Measurements from ENCODE around the gene SBSN. TPM values are rescaled to one million over a fixed set of nuclear protein-coding genes. Genes with fewer than 3 reads are reported as not detected.
A peak's percentile ranks its signal among the peaks of the same experiment; 100 is the strongest.

The SBSN gene
- total and polyA plus RNA-seq, 2 donors from 2014 or later = not detected

DNA sequence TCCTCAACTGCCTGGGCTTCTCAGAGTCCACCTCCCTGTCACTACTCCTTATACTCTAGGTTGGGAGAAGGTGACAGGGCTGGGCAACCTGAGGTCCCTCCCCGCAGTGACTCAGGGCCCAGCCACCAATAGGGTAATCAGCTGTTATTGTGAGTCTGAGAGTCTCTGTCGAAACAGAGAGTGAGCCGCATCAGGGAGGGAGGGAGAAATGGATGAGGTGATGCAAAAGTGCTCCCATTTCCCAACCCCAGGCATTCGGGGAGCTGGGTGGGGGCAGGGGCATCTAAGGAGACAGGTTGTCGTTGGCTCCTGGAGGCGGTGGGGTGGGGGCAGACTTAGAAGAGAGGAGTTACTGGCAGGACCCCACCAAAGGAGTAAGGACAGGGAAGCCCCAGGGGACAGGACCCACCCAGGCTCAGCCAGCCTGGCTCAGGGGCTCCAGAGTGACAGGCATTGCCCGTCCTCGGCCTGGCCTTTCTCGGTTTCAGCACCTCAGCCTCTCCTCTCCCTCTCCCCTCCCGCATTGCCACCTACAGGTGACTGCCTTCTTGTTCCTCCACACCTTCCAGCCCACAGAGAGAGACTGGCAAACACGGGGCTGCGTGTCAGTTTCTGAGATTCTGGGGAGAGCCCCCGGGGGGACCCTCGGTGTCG is 14.4 kb downstream of the SBSN start, which contains the start of gene DMKN:
Gene DMKN, minus strand, starts transcription at position 22 of the 654 bp plus-strand sequence. CDS start 174 bp downstream, outside the sequence.
- H3K4me1 ChIP-seq (ENCODE audit: control insufficient read depth in 2 of 3, insufficient read depth in 2 of 3, low read depth in 1 of 3, low read length in 3 of 3) = peaks cover 0 to 7% (median 0%) of the 10 kb centered on the region in 3 donors
- intact Hi-C loops (cut with DNase I) = no loop called here
- H3K27me3 ChIP-seq (ENCODE audit: control insufficient read depth, insufficient read depth, low read length) = no peaks in the 10 kb centered on the region
- H3K36me3 ChIP-seq (ENCODE audit: control insufficient read depth in 2 of 3, insufficient read depth in 3 of 3, low read length in 3 of 3) = no peaks in the 10 kb centered on the region
- no peak within 1 kb of the TSS for H3K4me3 ChIP-seq (ENCODE audit: low read length in 3 of 3)
- no peak within 1 kb of the TSS for H3K9ac ChIP-seq (ENCODE audit: low read length in 3 of 3)
- H3K9me3 ChIP-seq (ENCODE audit: control insufficient read depth in 2 of 3, insufficient read depth in 1 of 3, low read length in 3 of 3) = no peaks in the 10 kb centered on the region
- peak in 2 of 5 donors; percentile 31 to 43 for DNase-seq
- TF ChIP-seq CTCF (IDR thresholded peaks at IDR 0.05; ENCODE audit: borderline replicate concordance, extremely low read depth, insufficient read depth) = no peak
- no peak within 1 kb of the TSS for H3K27ac ChIP-seq (ENCODE audit: low read depth in 2 of 2, low read length in 2 of 2)
- FAIRE-seq = no peak

DNA sequence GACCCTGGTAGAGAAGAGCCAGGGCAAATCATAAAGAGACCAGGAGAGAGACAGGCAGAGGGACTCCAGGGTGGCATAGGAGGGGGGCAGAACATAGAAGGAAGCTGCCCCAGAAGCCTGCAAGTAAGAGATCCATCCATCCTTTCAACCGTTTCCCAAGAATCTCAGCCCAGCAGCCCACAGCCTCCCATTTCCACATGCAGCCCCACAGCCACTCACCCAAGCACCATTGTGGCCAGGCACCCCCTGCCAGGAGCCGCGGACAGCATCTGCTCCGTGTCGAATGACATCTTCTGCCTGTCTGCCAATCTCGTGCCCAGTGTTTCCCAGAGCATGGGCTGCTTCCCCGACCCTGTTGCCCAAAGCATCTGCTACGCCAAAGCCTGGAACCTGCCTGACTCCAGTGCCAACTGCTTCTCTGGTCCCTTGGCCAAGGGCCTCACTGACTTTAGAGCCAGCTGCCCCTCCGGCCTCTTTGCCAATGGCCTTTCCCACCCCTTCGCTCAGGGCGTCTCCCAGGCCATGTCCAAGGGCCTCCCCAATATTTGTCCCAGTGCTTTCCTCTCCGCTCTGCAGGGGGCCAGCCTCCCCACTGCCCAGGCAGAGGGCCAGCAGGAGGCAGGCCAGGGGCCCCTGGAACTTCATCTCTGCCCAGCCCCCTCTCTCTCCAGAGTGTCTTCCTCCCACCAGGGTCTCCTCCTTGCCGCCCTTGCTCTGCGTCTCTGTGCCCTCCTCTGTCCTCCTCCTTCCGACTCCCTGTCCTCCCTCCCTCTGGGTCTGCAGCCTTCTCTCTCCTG is 15.1 kb downstream of the SBSN start:
- intact Hi-C loops (cut with DNase I) = no loop called here
- TF ChIP-seq CTCF (IDR thresholded peaks at IDR 0.05; ENCODE audit: borderline replicate concordance, extremely low read depth, insufficient read depth) = no peak
- Histone ChIP-seq H3K4me3 (ENCODE audit: low read length in 3 of 3) (no peak overlapping the region), H3K27me3 (ENCODE audit: control insufficient read depth, insufficient read depth, low read length) (no peaks in the 10 kb centered on the region), H3K9ac (ENCODE audit: low read length in 3 of 3) (no peak overlapping the region), H3K9me3 (ENCODE audit: control insufficient read depth in 2 of 3, insufficient read depth in 1 of 3, low read length in 3 of 3) (no peaks in the 10 kb centered on the region), H3K36me3 (ENCODE audit: control insufficient read depth in 2 of 3, insufficient read depth in 3 of 3, low read length in 3 of 3) (no peaks in the 10 kb centered on the region), H3K4me1 (ENCODE audit: control insufficient read depth in 2 of 3, insufficient read depth in 2 of 3, low read depth in 1 of 3, low read length in 3 of 3) (peaks cover 0 to 7% (median 0%) of the 10 kb centered on the region in 3 donors), H3K27ac (ENCODE audit: low read depth in 2 of 2, low read length in 2 of 2) (no peak overlapping the region)
- DNase-seq (no peak), FAIRE-seq (no peak)

GRCh38 chr19:35511337-35511736 is 16.8 kb downstream of the SBSN start:
- DNase-seq (no peak), FAIRE-seq (no peak)
- no peaks in the 10 kb centered on the region for H3K36me3 ChIP-seq (ENCODE audit: control insufficient read depth in 2 of 3, insufficient read depth in 3 of 3, low read length in 3 of 3)
- no peak overlapping the region for H3K27ac ChIP-seq (ENCODE audit: low read depth in 2 of 2, low read length in 2 of 2)
- H3K4me1 ChIP-seq (ENCODE audit: control insufficient read depth in 2 of 3, insufficient read depth in 2 of 3, low read depth in 1 of 3, low read length in 3 of 3) = peaks cover 0 to 7% (median 0%) of the 10 kb centered on the region in 3 donors
- H3K27me3 ChIP-seq (ENCODE audit: control insufficient read depth, insufficient read depth, low read length) = no peaks in the 10 kb centered on the region
- H3K9ac ChIP-seq (ENCODE audit: low read length in 3 of 3) = no peak overlapping the region
- intact Hi-C loops (cut with DNase I) = no loop called here
- no peak overlapping the region for H3K4me3 ChIP-seq (ENCODE audit: low read length in 3 of 3)
- TF ChIP-seq CTCF (IDR thresholded peaks at IDR 0.05; ENCODE audit: borderline replicate concordance, extremely low read depth, insufficient read depth) = no peak
- H3K9me3 ChIP-seq (ENCODE audit: control insufficient read depth in 2 of 3, insufficient read depth in 1 of 3, low read length in 3 of 3) = no peaks in the 10 kb centered on the region
